Fibroblast of the aortic adventitia (primary cell): Measurements from ENCODE around the gene CHCHD10. TPM values are rescaled to one million over a fixed set of nuclear protein-coding genes. Genes with fewer than 3 reads are reported as not detected.

Experiments
- DNase-seq: peaks from one replicate; pipeline ENCODE4 v3.0.0-alpha.2; 2010; ENCODE audit warnings: low read depth
- H3K4me3 ChIP-seq: 2 replicates; pipeline ENCODE4 v1.5.1; 2011; ENCODE audit warnings: low read depth, mild to moderate bottlenecking, control low read depth, low read length, moderate library complexity
- total RNA-seq: library from RNA; depleted of rRNA; stranded (reverse); fragments of >200 nt; gene quantifications from 2 replicates; pipeline ENCODE4 v1.2.3, GENCODE V29; 2012; ENCODE audit warnings: low replicate concordance
- TF ChIP-seq, protein P1 (sequence below): IDR thresholded peaks from 2 replicates; pipeline ENCODE4 v1.5.1; 2011; ENCODE audit warnings: mild to moderate bottlenecking, low read length, control low read depth, inconsistent platforms; ENCODE audit not compliant: insufficient read depth

Gene CHCHD10
- total RNA-seq, 1 donor: 2.6 TPM

DNA sequence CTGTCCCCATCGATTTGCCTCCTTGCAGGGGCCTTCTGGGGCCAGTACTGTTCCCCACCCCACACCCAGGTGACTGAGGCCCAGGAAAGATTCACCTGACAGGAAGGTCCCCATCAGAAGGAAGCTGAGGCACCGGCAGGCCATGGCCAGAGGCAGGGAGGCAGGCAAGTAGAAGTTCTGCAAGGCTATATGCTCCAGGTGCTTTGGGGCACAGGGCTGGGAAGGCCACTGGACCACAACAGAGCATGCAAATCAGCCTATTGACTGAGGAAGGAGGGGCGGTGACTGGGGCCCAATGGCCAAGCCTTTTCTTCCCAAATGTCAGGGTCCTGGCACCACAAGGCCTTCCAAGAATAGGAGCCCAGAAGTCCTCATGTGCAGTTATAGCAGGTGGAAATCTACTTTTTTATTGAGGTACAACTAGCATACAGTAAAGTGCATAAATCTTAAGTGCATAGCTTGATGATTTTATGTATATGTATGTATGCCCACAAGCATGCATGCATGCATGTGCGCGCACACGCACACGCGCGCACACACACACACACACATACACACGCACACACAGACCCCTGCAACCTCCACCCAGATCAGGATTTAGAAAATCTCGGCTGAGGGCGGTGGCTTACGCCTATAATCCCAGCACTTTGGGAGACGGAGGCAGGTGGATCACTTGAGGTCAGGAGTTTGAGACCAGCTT lies 13.4 kb downstream of the CHCHD10 start, which contains the start of gene VPREB3:
VPREB3 (minus strand) TSS at position 206 of the 700 bp plus-strand sequence; CDS start at position 144, 62 bp downstream.
- no peak for DNase-seq
- TF ChIP-seq, protein P1, sequence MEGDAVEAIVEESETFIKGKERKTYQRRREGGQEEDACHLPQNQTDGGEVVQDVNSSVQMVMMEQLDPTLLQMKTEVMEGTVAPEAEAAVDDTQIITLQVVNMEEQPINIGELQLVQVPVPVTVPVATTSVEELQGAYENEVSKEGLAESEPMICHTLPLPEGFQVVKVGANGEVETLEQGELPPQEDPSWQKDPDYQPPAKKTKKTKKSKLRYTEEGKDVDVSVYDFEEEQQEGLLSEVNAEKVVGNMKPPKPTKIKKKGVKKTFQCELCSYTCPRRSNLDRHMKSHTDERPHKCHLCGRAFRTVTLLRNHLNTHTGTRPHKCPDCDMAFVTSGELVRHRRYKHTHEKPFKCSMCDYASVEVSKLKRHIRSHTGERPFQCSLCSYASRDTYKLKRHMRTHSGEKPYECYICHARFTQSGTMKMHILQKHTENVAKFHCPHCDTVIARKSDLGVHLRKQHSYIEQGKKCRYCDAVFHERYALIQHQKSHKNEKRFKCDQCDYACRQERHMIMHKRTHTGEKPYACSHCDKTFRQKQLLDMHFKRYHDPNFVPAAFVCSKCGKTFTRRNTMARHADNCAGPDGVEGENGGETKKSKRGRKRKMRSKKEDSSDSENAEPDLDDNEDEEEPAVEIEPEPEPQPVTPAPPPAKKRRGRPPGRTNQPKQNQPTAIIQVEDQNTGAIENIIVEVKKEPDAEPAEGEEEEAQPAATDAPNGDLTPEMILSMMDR: no peak
- H3K4me3 ChIP-seq: no peak within 1 kb of the TSS

- no peak overlapping the region for H3K4me3 ChIP-seq
- DNase-seq: no peak
- TF ChIP-seq, protein P1: no peak
Measured at GRCh38 chr22:23753385-23753784, 14.4 kb downstream of the CHCHD10 start.

DNA sequence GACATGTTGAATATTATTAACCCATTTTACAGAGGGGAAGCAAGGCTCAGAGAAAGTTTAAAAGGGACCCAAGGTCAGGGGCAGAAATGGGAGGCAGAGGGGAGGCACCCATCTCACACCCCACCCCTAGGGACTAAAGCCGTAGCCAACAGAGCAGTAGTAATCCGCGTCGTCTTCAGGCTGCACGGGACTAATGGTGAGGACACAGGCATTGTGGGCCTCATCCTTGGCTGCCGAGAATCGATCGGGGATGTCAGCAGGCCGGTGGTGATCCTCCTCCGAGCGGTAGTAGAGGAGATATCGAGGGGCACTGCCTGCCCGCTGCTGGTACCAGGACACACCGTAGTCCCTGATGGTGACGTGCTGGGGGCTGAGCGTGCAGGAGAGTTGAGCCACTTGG lies 15.0 kb downstream of the CHCHD10 start:
- TF ChIP-seq, protein P1: no peak
- DNase-seq: no peak
- H3K4me3 ChIP-seq: no peak overlapping the region

DNA sequence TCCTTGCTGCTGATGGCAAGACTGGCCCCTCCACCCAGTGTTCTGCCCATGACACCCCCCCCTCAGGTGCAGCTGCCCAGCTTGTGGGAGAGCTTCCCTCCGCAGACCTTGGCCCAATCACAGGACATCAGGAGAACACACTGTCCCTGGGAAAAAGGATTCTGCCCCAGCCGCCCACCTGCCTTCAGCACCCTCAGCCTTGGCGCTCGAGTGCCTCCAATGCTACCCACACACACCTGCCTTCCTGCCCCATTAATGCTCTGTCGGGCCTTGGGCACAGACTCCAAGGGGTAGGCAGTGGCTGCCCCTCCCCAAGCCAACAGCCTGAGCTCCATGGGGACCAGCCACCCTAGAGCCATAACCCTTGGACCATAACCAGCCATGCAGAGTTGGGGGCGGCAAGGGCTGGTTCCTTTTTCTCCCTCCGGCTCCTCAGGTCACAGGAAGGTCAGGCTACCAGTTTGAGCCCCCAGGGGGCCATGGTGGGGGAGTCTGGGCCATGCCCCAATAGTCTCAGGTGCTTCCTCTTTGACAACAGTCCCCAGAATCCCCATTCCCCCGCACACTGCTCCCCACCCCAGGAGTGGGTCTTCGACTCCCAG lies 15.6 kb downstream of the CHCHD10 start:
- H3K4me3 ChIP-seq: no peak overlapping the region
- TF ChIP-seq, protein P1: no peak
- no peak for DNase-seq

GRCh38 chr22:23751441-23751996 lies 16.3 kb downstream of the CHCHD10 start:
- peak overlapping the region; percentile 91 for H3K4me3 ChIP-seq
- DNase-seq: no peak
- TF ChIP-seq, protein P1: no peak

DNA sequence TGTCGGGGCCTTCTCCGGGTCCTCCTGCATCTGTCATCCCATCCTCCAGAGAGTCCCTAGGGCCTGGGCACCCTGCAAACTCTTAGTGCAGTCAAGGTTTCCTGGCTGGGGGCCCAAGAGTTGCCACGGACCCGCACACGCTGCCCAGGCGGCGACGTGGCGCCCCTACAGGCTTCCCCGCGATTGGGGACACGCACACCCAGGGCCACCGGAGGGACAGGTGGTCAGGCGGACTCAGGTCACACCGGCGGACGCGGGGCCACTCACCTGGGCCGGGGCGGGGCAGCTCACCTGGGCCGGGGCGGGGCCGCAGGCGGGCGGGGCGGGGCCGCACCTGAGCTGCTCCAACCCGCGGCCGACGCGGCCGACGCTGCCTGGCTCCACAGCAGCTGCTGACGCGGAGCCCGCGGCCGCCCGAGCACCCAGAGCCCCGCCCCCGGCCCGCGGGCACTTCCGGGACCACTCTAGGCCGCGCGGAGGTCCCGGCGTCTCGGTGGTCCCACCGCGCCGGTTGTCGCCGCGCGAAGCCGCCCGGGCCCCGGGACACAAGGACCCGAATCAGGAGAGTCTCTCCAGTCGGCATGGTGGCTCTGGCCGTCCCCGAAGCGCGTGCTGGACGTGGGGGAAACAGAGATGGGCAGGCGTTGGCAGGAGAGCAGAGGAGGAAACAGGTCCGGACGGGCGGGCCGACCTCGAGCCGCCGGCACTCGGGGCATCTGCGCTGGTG lies 16.9 kb downstream of the CHCHD10 start, which contains the start of gene ZNF70:
ZNF70 (minus strand) TSS at position 399 of the 727 bp plus-strand sequence. CDS start 5,972 bp downstream, outside the sequence.
- peak; percentile 66 for DNase-seq
- peak within 1 kb of the TSS; percentile 91 for H3K4me3 ChIP-seq
- TF ChIP-seq, protein P1: peak; percentile 9
